HEK293 (cell line): Measurements from ENCODE around the gene NUP35.

Experiments used
- CTCF ChIA-PET: fragments of 350-600 bp; formaldehyde crosslinking; extraction: SDS; loops from one replicate; lab custom pipeline; 2021; ENCODE audit warnings: antibody characterized with exemption; lab: Yijun Ruan, JAX
- POLR2A ChIA-PET: fragments of 300-600 bp; formaldehyde crosslinking; extraction: SDS; loops from one replicate; lab custom pipeline; 2020; ENCODE audit warnings: antibody characterized with exemption, inconsistent platforms; lab: Yijun Ruan, JAX
- H3K27ac ChIP-seq: fragments of 200-500 bp; sonication (Bioruptor generic); 2 replicates; pipeline ENCODE4 v1.5.1; 2014; ENCODE audit warnings: low read depth, low read length, control low read depth, inconsistent platforms; ENCODE audit errors: extremely low read depth
- H3K36me3 ChIP-seq, 2 experiments: fragments of 200-500 bp in 1 of 2; sonication (Bioruptor generic) in 1 of 2; 1 replicate in 1 of 2; 2 replicates in 1 of 2; pipeline ENCODE4 v1.5.1; 2014 to 2017; ENCODE audit warnings: inconsistent platforms in 2 of 2, low read length in 2 of 2; ENCODE audit not compliant: control insufficient read depth in 2 of 2, insufficient read depth in 1 of 2
- H3K4me1 ChIP-seq: fragments of 200-500 bp; sonication (Bioruptor generic); 2 replicates; pipeline ENCODE4 v1.5.1; 2014; ENCODE audit warnings: mild to moderate bottlenecking, low read length, inconsistent platforms; ENCODE audit not compliant: control insufficient read depth, insufficient read depth
- H3K4me3 ChIP-seq: 2 replicates; pipeline ENCODE4 v1.5.1; 2011; ENCODE audit warnings: low read depth, mild to moderate bottlenecking, control low read depth, low read length, moderate library complexity
- H3K9me3 ChIP-seq: fragments of 200-500 bp; sonication (Bioruptor generic); 2 replicates; pipeline ENCODE4 v1.5.1; 2014; ENCODE audit warnings: low read depth, low read length, inconsistent platforms; ENCODE audit not compliant: control insufficient read depth, insufficient read depth
- GLIS2 ChIP-seq: fragments of 450-650 bp; formaldehyde crosslinking; IDR thresholded peaks from 2 replicates; pipeline ENCODE4 v1.5.1; 2016; ENCODE audit warnings: missing biosample characterization, missing genetic modification characterization
- KLF16 ChIP-seq: fragments of 450-650 bp; formaldehyde crosslinking; IDR thresholded peaks from 2 replicates; pipeline ENCODE4 v1.5.1; 2017; ENCODE audit warnings: missing biosample characterization, missing genetic modification characterization
- PRDM1 ChIP-seq: fragments of 450-650 bp; formaldehyde crosslinking; IDR thresholded peaks from 2 replicates; pipeline ENCODE4; 2016; ENCODE audit warnings: missing biosample characterization, missing genetic modification characterization
- SALL2 ChIP-seq: fragments of 450-650 bp; formaldehyde crosslinking; IDR thresholded peaks from 2 replicates; pipeline ENCODE4 v1.5.0; 2017; ENCODE audit warnings: missing biosample characterization, mild to moderate bottlenecking, missing genetic modification characterization, borderline replicate concordance
- SETDB1 ChIP-seq: IDR thresholded peaks from one replicate; pipeline ENCODE4 v1.6.1; 2017; ENCODE audit warnings: mild to moderate bottlenecking, low read length, moderate library complexity, mixed read lengths; ENCODE audit not compliant: insufficient read length
- SP3 ChIP-seq: fragments of 450-650 bp; formaldehyde crosslinking; IDR thresholded peaks from 2 replicates; pipeline ENCODE4 v1.5.1; 2016; ENCODE audit warnings: missing biosample characterization, missing genetic modification characterization
- ZBTB17 ChIP-seq: fragments of 450-650 bp; formaldehyde crosslinking; IDR thresholded peaks from 2 replicates; pipeline ENCODE4 v1.5.1; 2016; ENCODE audit warnings: missing biosample characterization, missing genetic modification characterization
- ZFP3 ChIP-seq: fragments of 450-650 bp; formaldehyde crosslinking; IDR thresholded peaks from 2 replicates; pipeline ENCODE4 v1.5.1; 2016; ENCODE audit warnings: low read depth, missing biosample characterization, missing genetic modification characterization
- ZFP37 ChIP-seq: fragments of 450-650 bp; formaldehyde crosslinking; IDR thresholded peaks from 2 replicates; pipeline ENCODE4 v1.5.1; 2016; ENCODE audit warnings: missing biosample characterization, missing genetic modification characterization
- ZFP41 ChIP-seq: fragments of 450-650 bp; formaldehyde crosslinking; IDR thresholded peaks from 2 replicates; pipeline ENCODE4 v1.5.1; 2016; ENCODE audit warnings: missing biosample characterization, missing genetic modification characterization, borderline replicate concordance
- ZNF132 ChIP-seq: fragments of 450-650 bp; formaldehyde crosslinking; IDR thresholded peaks from 2 replicates; pipeline ENCODE4 v1.5.1; 2017; ENCODE audit warnings: missing biosample characterization, missing genetic modification characterization, borderline replicate concordance
- ZNF19 ChIP-seq: fragments of 450-650 bp; formaldehyde crosslinking; IDR thresholded peaks from 2 replicates; pipeline ENCODE4; 2016; ENCODE audit warnings: missing biosample characterization, missing genetic modification characterization, low read depth
- ZNF214 ChIP-seq: fragments of 450-650 bp; formaldehyde crosslinking; IDR thresholded peaks from 2 replicates; pipeline ENCODE4 v1.5.1; 2017; ENCODE audit warnings: missing biosample characterization, mild to moderate bottlenecking, missing genetic modification characterization, borderline replicate concordance
- ZNF354C ChIP-seq: fragments of 450-650 bp; formaldehyde crosslinking; IDR thresholded peaks from 2 replicates; pipeline ENCODE4 v1.5.1; 2016; ENCODE audit warnings: missing biosample characterization, missing genetic modification characterization, low read depth, borderline replicate concordance
- ZNF433 ChIP-seq: fragments of 450-650 bp; formaldehyde crosslinking; IDR thresholded peaks from 2 replicates; pipeline ENCODE4 v1.5.1; 2016; ENCODE audit warnings: missing biosample characterization, missing genetic modification characterization, low read depth
- ZNF548 ChIP-seq: fragments of 450-650 bp; formaldehyde crosslinking; IDR thresholded peaks from 2 replicates; pipeline ENCODE4 v1.5.1; 2016; ENCODE audit warnings: missing biosample characterization, missing genetic modification characterization
- ZNF776 ChIP-seq: fragments of 450-650 bp; formaldehyde crosslinking; IDR thresholded peaks from 2 replicates; pipeline ENCODE4 v1.5.0; 2017; ENCODE audit warnings: missing biosample characterization, missing genetic modification characterization, borderline replicate concordance
- ZNF792 ChIP-seq: fragments of 450-650 bp; formaldehyde crosslinking; IDR thresholded peaks from 2 replicates; pipeline ENCODE4 v1.5.1; 2016; ENCODE audit warnings: missing biosample characterization, missing genetic modification characterization
- ZNF837 ChIP-seq: fragments of 450-650 bp; formaldehyde crosslinking; IDR thresholded peaks from 2 replicates; pipeline ENCODE4 v1.5.1; 2016; ENCODE audit warnings: missing biosample characterization, missing genetic modification characterization
- ZSCAN30 ChIP-seq: fragments of 450-650 bp; IDR thresholded peaks from 2 replicates; pipeline ENCODE4 v1.5.1; 2018; ENCODE audit warnings: missing biosample characterization, mild to moderate bottlenecking, missing genetic modification characterization, moderate library complexity
- TF ChIP-seq, protein P1 (sequence below): fragments of 450-650 bp; formaldehyde crosslinking; IDR thresholded peaks from 2 replicates; pipeline ENCODE4 v1.5.1; 2016; ENCODE audit warnings: missing biosample characterization, missing genetic modification characterization
- TF ChIP-seq, protein P2 (sequence below): fragments of 450-650 bp; formaldehyde crosslinking; conservative IDR thresholded peaks from 2 replicates; pipeline ENCODE4 v1.5.1; 2016; ENCODE audit warnings: low read depth, missing biosample characterization, missing genetic modification characterization
- TF ChIP-seq, protein P3 (sequence below): IDR thresholded peaks from 2 replicates; pipeline ENCODE4 v1.6.1; 2011; ENCODE audit warnings: mild to moderate bottlenecking, low read depth, low read length, borderline replicate concordance
- TF ChIP-seq, protein P4 (sequence below): fragments of 450-650 bp; formaldehyde crosslinking; IDR thresholded peaks from 2 replicates; pipeline ENCODE4 v1.5.1; 2017; ENCODE audit warnings: missing biosample characterization, missing genetic modification characterization

The NUP35 gene

DNA sequence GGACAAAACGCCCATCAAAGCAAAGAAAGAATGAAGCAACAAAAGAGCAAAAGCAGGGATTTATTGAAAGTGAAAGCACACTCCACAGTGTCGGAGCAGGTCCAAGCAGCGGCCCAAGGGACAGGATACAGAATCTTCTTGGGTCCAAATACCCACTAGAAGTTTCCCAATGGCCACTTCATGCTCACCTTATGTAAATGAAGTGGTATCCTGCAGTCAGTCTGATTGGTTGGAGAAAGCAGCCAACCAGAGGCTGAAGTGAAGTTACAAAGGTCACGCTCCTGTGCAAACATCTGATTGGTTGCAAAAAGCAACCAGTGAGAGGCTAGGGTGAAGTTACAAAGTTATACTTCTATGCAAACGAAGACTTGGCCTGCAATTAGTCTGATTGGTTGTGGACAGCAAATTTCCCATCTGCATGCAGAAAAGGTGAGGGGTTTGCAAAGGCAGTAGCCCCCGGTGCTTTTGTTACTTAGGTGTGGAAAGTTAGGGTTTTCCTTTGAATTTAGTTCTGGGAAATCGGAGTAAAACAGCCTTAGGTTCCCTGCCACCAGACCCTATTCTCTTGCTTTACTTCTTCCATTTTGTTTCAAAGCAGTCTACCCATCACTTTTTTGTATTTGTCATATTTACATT lies 32.8 kb upstream of the NUP35 start:
- CTCF ChIA-PET, result no interaction called here
- H3K9me3 ChIP-seq, result no peaks in the 10 kb centered on the region
- no peak overlapping the region for H3K4me3 ChIP-seq
- H3K27ac ChIP-seq, result no peak overlapping the region
- peaks cover 0 to 6% of the 10 kb centered on the region in 2 experiments; a peak in 1 of 3 replicates for H3K36me3 ChIP-seq
- POLR2A ChIA-PET, result no interaction called here
- no peaks in the 10 kb centered on the region for H3K4me1 ChIP-seq
- TF ChIP-seq ZNF132 (tag by site-specific recombination), result no peak
- TF ChIP-seq SALL2 (tag by site-specific recombination), result no peak
- TF ChIP-seq ZNF776 (tag by site-specific recombination), result no peak
- TF ChIP-seq, protein P1, sequence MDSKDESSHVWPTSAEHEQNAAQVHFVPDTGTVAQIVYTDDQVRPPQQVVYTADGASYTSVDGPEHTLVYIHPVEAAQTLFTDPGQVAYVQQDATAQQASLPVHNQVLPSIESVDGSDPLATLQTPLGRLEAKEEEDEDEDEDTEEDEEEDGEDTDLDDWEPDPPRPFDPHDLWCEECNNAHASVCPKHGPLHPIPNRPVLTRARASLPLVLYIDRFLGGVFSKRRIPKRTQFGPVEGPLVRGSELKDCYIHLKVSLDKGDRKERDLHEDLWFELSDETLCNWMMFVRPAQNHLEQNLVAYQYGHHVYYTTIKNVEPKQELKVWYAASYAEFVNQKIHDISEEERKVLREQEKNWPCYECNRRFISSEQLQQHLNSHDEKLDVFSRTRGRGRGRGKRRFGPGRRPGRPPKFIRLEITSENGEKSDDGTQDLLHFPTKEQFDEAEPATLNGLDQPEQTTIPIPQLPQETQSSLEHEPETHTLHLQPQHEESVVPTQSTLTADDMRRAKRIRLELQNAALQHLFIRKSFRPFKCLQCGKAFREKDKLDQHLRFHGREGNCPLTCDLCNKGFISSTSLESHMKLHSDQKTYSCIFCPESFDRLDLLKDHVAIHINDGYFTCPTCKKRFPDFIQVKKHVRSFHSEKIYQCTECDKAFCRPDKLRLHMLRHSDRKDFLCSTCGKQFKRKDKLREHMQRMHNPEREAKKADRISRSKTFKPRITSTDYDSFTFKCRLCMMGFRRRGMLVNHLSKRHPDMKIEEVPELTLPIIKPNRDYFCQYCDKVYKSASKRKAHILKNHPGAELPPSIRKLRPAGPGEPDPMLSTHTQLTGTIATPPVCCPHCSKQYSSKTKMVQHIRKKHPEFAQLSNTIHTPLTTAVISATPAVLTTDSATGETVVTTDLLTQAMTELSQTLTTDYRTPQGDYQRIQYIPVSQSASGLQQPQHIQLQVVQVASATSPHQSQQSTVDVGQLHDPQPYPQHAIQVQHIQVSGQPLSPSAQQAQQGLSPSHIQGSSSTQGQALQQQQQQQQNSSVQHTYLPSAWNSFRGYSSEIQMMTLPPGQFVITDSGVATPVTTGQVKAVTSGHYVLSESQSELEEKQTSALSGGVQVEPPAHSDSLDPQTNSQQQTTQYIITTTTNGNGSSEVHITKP (tag by site-specific recombination), result no peak
- no peak for TF ChIP-seq ZNF433 (tag by site-specific recombination)
- no peak for TF ChIP-seq PRDM1 (tag by site-specific recombination)
- TF ChIP-seq ZSCAN30 (tag by site-specific recombination), result no peak
- TF ChIP-seq SETDB1, result no peak
- TF ChIP-seq, protein P2, sequence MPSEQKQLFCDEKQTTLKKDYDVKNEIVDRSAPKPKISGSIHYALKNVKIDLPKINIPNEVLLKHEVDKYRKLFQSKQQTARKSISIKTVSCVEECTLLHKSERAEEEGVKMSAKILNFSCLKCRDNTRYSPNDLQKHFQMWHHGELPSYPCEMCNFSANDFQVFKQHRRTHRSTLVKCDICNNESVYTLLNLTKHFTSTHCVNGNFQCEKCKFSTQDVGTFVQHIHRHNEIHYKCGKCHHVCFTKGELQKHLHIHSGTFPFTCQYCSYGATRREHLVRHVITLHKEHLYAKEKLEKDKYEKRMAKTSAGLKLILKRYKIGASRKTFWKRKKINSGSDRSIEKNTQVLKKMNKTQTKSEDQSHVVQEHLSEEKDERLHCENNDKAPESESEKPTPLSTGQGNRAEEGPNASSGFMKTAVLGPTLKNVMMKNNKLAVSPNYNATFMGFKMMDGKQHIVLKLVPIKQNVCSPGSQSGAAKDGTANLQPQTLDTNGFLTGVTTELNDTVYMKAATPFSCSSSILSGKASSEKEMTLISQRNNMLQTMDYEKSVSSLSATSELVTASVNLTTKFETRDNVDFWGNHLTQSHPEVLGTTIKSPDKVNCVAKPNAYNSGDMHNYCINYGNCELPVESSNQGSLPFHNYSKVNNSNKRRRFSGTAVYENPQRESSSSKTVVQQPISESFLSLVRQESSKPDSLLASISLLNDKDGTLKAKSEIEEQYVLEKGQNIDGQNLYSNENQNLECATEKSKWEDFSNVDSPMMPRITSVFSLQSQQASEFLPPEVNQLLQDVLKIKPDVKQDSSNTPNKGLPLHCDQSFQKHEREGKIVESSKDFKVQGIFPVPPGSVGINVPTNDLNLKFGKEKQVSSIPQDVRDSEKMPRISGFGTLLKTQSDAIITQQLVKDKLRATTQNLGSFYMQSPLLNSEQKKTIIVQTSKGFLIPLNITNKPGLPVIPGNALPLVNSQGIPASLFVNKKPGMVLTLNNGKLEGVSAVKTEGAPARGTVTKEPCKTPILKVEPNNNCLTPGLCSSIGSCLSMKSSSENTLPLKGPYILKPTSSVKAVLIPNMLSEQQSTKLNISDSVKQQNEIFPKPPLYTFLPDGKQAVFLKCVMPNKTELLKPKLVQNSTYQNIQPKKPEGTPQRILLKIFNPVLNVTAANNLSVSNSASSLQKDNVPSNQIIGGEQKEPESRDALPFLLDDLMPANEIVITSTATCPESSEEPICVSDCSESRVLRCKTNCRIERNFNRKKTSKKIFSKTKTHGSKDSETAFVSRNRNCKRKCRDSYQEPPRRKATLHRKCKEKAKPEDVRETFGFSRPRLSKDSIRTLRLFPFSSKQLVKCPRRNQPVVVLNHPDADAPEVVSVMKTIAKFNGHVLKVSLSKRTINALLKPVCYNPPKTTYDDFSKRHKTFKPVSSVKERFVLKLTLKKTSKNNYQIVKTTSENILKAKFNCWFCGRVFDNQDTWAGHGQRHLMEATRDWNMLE, result no peak

DNA sequence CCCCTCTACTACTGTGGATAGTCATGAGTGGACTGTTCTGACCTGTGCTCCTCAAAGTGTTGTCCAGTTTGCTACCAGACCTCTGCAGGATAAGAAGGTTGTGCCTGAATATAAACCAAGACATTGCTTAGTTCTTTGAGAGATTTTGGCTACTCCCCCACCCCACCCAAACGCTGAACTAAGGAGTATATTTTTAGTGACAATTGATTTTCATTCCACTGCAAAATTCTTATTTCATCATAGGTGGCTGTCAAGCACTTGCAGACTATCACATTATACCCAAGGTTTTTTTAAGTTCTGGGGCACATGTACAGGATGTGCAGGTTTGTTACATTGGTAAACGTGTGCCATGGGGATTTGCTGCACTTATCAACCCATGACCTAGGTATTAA lies 32.3 kb upstream of the NUP35 start:
- Histone ChIP-seq H3K36me3 (peaks cover 0 to 6% of the 10 kb centered on the region in 2 experiments; a peak in 1 of 3 replicates), H3K4me3 (no peak overlapping the region), H3K4me1 (no peaks in the 10 kb centered on the region), H3K9me3 (no peaks in the 10 kb centered on the region), H3K27ac (no peak overlapping the region)
- ChIA-PET POLR2A (no interaction called here), CTCF (no interaction called here)
- TF ChIP-seq ZNF19 (tag by site-specific recombination) (no peak), ZNF548 (no peak), ZNF354C (tag by site-specific recombination) (no peak), ZFP3 (no peak), ZFP41 (tag by site-specific recombination) (no peak), ZNF214 (tag by site-specific recombination) (no peak), ZNF792 (tag by site-specific recombination) (no peak), KLF16 (tag by site-specific recombination) (no peak), GLIS2 (tag by site-specific recombination) (no peak), ZNF837 (no peak), SP3 (no peak), ZBTB17 (tag by site-specific recombination) (no peak), ZFP37 (no peak)
- TF ChIP-seq, protein P3, sequence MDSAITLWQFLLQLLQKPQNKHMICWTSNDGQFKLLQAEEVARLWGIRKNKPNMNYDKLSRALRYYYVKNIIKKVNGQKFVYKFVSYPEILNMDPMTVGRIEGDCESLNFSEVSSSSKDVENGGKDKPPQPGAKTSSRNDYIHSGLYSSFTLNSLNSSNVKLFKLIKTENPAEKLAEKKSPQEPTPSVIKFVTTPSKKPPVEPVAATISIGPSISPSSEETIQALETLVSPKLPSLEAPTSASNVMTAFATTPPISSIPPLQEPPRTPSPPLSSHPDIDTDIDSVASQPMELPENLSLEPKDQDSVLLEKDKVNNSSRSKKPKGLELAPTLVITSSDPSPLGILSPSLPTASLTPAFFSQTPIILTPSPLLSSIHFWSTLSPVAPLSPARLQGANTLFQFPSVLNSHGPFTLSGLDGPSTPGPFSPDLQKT, result no peak
- TF ChIP-seq, protein P4, sequence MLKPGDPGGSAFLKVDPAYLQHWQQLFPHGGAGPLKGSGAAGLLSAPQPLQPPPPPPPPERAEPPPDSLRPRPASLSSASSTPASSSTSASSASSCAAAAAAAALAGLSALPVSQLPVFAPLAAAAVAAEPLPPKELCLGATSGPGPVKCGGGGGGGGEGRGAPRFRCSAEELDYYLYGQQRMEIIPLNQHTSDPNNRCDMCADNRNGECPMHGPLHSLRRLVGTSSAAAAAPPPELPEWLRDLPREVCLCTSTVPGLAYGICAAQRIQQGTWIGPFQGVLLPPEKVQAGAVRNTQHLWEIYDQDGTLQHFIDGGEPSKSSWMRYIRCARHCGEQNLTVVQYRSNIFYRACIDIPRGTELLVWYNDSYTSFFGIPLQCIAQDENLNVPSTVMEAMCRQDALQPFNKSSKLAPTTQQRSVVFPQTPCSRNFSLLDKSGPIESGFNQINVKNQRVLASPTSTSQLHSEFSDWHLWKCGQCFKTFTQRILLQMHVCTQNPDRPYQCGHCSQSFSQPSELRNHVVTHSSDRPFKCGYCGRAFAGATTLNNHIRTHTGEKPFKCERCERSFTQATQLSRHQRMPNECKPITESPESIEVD, result no peak
